GM18505 (cell line): Measurements from ENCODE around the gene SIDT1.

ENCODE experiments used
- ATAC-seq: cut with Tn5 transposase; IDR thresholded peaks from one replicate; pipeline ENCODE4 v1.9.1; 2021; ENCODE audit not compliant: unreplicated experiment
- POLR2A ChIP-seq: IDR thresholded peaks from 4 replicates; pipeline ENCODE4 v1.6.1; 2011; ENCODE audit warnings: borderline replicate concordance; ENCODE audit not compliant: insufficient read depth, insufficient read length; ENCODE audit errors: extremely low read depth

SIDT1 gene

GRCh38 chr3:113559009-113559408, 26.7 kb downstream of the SIDT1 start:
- no peak for TF ChIP-seq POLR2A
- ATAC-seq = no peak

GRCh38 chr3:113560271-113560670, 27.9 kb downstream of the SIDT1 start:
- no peak for ATAC-seq
- TF ChIP-seq POLR2A = no peak

GRCh38 chr3:113560831-113561623, 28.7 kb downstream of the SIDT1 start:
- TF ChIP-seq POLR2A = no peak
- no peak for ATAC-seq

- ATAC-seq = no peak
These were observed 33.2 kb downstream of the SIDT1 start for GRCh38 chr3:113565555-113565954.

GRCh38 chr3:113570158-113570557, 37.8 kb downstream of the SIDT1 start:
- ATAC-seq = no peak
- TF ChIP-seq POLR2A = no peak

More at GRCh38 chr3:113565555-113565954, 33.2 kb downstream of the SIDT1 start:
- no peak for TF ChIP-seq POLR2A

- no peak for TF ChIP-seq POLR2A
- ATAC-seq = no peak
These were observed 39.0 kb downstream of the SIDT1 start for GRCh38 chr3:113571360-113571759.

- ATAC-seq = no peak
These were observed 41.4 kb downstream of the SIDT1 start for GRCh38 chr3:113573728-113574127.

GRCh38 chr3:113574213-113574612, 41.9 kb downstream of the SIDT1 start:
- ATAC-seq = no peak
- no peak for TF ChIP-seq POLR2A

More at GRCh38 chr3:113573728-113574127, 41.4 kb downstream of the SIDT1 start:
- TF ChIP-seq POLR2A = no peak

- no peak for TF ChIP-seq POLR2A
These were observed 42.9 kb downstream of the SIDT1 start for GRCh38 chr3:113575206-113575605.

GRCh38 chr3:113585228-113585627, 52.9 kb downstream of the SIDT1 start:
- no peak for TF ChIP-seq POLR2A
- no peak for ATAC-seq

More at GRCh38 chr3:113575206-113575605, 42.9 kb downstream of the SIDT1 start:
- ATAC-seq = no peak

- TF ChIP-seq POLR2A = no peak
- ATAC-seq = no peak
These were observed 53.4 kb downstream of the SIDT1 start for GRCh38 chr3:113585720-113586119.

- no peak for TF ChIP-seq POLR2A
- ATAC-seq = no peak
These were observed 56.5 kb downstream of the SIDT1 start for GRCh38 chr3:113588806-113589205.

- no peak for ATAC-seq
These were observed 57.6 kb downstream of the SIDT1 start for GRCh38 chr3:113589971-113590370.

GRCh38 chr3:113590983-113591382, 58.6 kb downstream of the SIDT1 start:
- no peak for TF ChIP-seq POLR2A
- no peak for ATAC-seq

More at GRCh38 chr3:113589971-113590370, 57.6 kb downstream of the SIDT1 start:
- TF ChIP-seq POLR2A = no peak

- no peak for TF ChIP-seq POLR2A
These were observed 61.7 kb downstream of the SIDT1 start for GRCh38 chr3:113594066-113594465.

GRCh38 chr3:113597596-113598354, 65.4 kb downstream of the SIDT1 start:
- no peak for ATAC-seq
- TF ChIP-seq POLR2A = no peak

More at GRCh38 chr3:113594066-113594465, 61.7 kb downstream of the SIDT1 start:
- no peak for ATAC-seq
